Sigmoid colon (tissue), 7 donors: ENCODE data around the gene OTX1. TPM values are rescaled to one million over a fixed set of nuclear protein-coding genes. Genes with fewer than 3 reads are reported as not detected.

Experiments used
- DNase-seq: peaks from one replicate; pipeline ENCODE4 v3.0.0-alpha.2; 2019
- H3K27ac ChIP-seq, 4 donors: fragments of 200-600 bp; sonication (generic); one replicate each; pipeline ENCODE4 v1.5.1; 2016 to 2019; ENCODE audit warnings: mild to moderate bottlenecking in 1 of 4
- H3K27me3 ChIP-seq, 3 donors: fragments of 200-600 bp; sonication (generic); one replicate each; pipeline ENCODE4 v1.5.1; 2019; ENCODE audit warnings: mild to moderate bottlenecking in 1 of 3
- H3K36me3 ChIP-seq, 4 donors: fragments of 200-600 bp; sonication (generic); one replicate each; pipeline ENCODE4 v1.5.1; 2016 to 2019
- H3K4me1 ChIP-seq, 4 donors: fragments of 200-600 bp; sonication (generic); one replicate each; pipeline ENCODE4 v1.5.1; 2017 to 2019
- H3K4me3 ChIP-seq, 4 donors: fragments of 200-600 bp; sonication (generic); one replicate each; pipeline ENCODE4 v1.5.1; 2017 to 2019; ENCODE audit warnings: mild to moderate bottlenecking in 2 of 4, moderate library complexity in 1 of 4
- H3K9me3 ChIP-seq, 4 donors: fragments of 200-600 bp in 3 of 4; sonication (generic) in 3 of 4; one replicate each; pipeline versions ENCODE4 v1.5.1 to v1.6.1; 2013 to 2019
- EP300 ChIP-seq, 4 donors: sonication (generic); formaldehyde crosslinking; IDR thresholded peaks; one replicate each; pipeline ENCODE4 v1.6.1; 2017; ENCODE audit warnings: antibody characterized with exemption in 4 of 4
- POLR2A ChIP-seq, 2 donors: fragments of 450-650 bp; IDR thresholded peaks; one replicate each; pipeline ENCODE4 v1.6.1; 2016; ENCODE audit warnings: antibody characterized with exemption in 2 of 2, mild to moderate bottlenecking in 2 of 2, moderate library complexity in 2 of 2
- POLR2AphosphoS5 ChIP-seq, 4 donors: sonication (generic); formaldehyde crosslinking; IDR thresholded peaks; one replicate each; pipeline ENCODE4 v1.6.1; 2017; ENCODE audit warnings: antibody characterized with exemption in 4 of 4
- WGBS, 2 donors: extraction: QIAGEN DNeasy Blood & Tissue Kit; methylation state at CpG; one replicate each; pipeline ENCODE4 v1.1.7; 2013; 5-methylcytosine and 5-hydroxymethylcytosine counted together
- intact Hi-C: fragments of 100-400 bp; cut with DNase I; formaldehyde crosslinking; loops from one replicate; pipeline ENCODE4 v1.15.1; 2023
- polyA plus RNA-seq, 3 donors: library from polyadenylated mRNA; stranded (reverse); fragments of 200-250 nt; gene quantifications; one replicate each; pipeline ENCODE4 v1.2.3, GENCODE V29; 2013
- total RNA-seq, 4 donors: library from RNA; depleted of rRNA; stranded (reverse); fragments of >200 nt; gene quantifications; one replicate each; pipeline ENCODE4 v1.1.0, GENCODE V29; 2016
- TF ChIP-seq, protein P1 (sequence below), 4 experiments: fragments of 450-650 bp in 3 of 4; fragments of 200-600 bp in 1 of 4; IDR thresholded peaks; one replicate each; pipeline ENCODE4 v1.5.1; 2016 to 2019; ENCODE audit warnings: antibody characterized with exemption in 4 of 4, mild to moderate bottlenecking in 3 of 4, moderate library complexity in 2 of 4
- donor health status: healthy with polysubstance abuse.
- donor health status: Bipolar disorder and iron deficiency.
- donor health status: healthy.

OTX1 gene
- total and polyA plus RNA-seq, 7 donors = 0.54 TPM; not detected in 6

DNA sequence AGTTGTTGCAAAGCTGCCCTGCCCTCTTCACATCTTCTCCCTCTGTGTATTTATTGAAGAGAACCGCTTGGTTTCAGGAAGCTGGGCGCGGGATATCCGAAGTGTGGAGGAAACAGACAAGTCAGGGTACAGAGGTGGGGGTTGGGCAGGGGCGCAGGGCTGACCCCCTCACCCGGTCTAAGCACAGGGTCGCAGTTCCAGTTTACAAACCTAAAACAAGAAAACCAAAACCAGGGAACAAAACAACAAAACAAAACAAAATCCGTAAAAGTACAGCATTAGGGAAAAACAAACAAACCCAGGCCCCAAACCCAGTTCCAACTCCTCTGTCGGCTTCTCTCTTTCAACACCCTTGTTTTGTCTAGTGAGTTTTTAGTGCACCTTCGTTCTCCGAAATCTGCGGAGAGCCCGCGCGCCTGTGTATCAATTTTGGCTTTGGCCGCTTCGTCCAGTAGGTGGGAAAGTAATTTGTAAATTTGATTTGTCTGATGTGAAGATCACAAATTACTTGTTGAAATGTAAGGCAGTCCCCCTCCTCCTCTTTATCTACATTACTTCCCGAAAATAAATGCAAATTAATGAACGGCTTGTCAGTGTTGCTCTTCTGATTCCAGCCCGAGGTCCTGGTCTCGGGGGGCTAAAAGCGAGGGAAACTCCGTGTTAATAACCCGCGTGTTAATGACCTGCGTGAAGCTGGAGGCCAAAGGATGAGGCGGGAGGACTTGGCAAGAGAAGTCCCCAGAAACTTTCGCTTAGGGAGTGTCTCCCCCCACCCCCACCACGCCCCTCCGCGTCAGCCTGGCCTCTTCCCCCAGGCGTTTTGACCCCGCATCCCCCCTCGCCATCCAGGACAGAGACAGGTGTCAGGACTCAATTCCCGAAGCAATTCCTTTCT is 6.9 kb downstream of the OTX1 start:
- no peaks in the 10 kb centered on the region for H3K36me3 ChIP-seq
- no peak overlapping the region for H3K27ac ChIP-seq
- H3K27me3 ChIP-seq = peaks cover 86 to 100% (median 98%) of the 10 kb centered on the region in 3 donors
- peaks cover 0 to 62% (median 60%) of the 10 kb centered on the region in 4 donors for H3K4me1 ChIP-seq
- intact Hi-C loops = no loop called here
- 10 to 20% methylated on average over 35 of the region's 35 CpGs for WGBS, 2 donors
- TF ChIP-seq, protein P1, sequence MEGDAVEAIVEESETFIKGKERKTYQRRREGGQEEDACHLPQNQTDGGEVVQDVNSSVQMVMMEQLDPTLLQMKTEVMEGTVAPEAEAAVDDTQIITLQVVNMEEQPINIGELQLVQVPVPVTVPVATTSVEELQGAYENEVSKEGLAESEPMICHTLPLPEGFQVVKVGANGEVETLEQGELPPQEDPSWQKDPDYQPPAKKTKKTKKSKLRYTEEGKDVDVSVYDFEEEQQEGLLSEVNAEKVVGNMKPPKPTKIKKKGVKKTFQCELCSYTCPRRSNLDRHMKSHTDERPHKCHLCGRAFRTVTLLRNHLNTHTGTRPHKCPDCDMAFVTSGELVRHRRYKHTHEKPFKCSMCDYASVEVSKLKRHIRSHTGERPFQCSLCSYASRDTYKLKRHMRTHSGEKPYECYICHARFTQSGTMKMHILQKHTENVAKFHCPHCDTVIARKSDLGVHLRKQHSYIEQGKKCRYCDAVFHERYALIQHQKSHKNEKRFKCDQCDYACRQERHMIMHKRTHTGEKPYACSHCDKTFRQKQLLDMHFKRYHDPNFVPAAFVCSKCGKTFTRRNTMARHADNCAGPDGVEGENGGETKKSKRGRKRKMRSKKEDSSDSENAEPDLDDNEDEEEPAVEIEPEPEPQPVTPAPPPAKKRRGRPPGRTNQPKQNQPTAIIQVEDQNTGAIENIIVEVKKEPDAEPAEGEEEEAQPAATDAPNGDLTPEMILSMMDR (IDR thresholded peaks at IDR 0.05) = no peak
- TF ChIP-seq POLR2AphosphoS5 (IDR thresholded peaks at IDR 0.05) = peak in 2 of 4 donors; percentile 30 to 53
- H3K9me3 ChIP-seq = peaks cover 0 to 4% (median 2%) of the 10 kb centered on the region in 4 donors
- DNase-seq = no peak
- H3K4me3 ChIP-seq = no peak overlapping the region

DNA sequence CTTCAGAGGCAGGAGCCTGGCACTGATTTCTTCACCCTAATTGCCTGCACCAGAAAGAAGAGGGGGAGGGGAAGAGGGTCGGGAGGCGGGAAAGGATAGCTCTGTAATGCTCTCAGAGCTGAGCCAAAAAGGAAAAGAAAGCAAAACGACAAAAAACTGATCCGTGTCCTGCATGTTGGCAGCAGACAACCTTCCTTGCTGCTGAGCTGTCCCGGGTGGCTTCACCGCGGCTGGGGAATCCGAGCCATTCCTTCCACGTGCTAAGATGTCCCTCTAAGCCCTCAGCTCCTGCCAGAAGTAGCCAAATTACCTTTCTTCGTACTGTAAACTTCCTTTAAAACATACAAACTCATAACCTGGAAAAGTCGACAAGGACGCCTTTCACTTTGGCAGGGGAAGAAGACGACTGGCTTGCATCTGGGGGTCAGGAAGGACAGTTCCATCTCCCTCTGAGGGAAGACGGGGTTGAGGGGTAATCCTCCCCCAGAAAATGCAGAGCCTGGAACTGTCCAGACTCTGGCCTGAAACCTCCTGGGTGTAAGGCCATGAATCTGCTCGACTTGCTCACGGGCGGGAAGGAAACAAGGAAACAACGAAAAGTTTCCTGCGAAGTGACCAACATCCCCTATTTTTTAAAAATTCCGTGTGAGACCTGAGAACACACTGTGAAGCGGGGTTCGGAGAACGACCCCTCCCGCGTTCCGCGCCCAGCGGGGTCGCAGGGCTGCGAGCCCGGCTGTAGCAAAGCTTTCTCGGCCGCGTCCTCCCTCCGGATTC is 7.7 kb downstream of the OTX1 start:
- no peaks in the 10 kb centered on the region for H3K36me3 ChIP-seq
- peak; percentile 58 to 87 (median 72) for TF ChIP-seq POLR2AphosphoS5 (IDR thresholded peaks at IDR 0.05)
- no peak for TF ChIP-seq EP300 (IDR thresholded peaks at IDR 0.05)
- intact Hi-C loops = no loop called here
- peaks cover 0 to 62% (median 60%) of the 10 kb centered on the region in 4 donors for H3K4me1 ChIP-seq
- H3K9me3 ChIP-seq = peaks cover 0 to 4% (median 2%) of the 10 kb centered on the region in 4 donors
- H3K27ac ChIP-seq = no peak overlapping the region
- WGBS, 2 donors = 4 to 5% methylated on average over 35 of the region's 35 CpGs
- H3K4me3 ChIP-seq = peak overlapping the region in 1 of 4 donors; percentile 15
- no peak for DNase-seq
- peaks cover 79 to 100% (median 95%) of the 10 kb centered on the region in 3 donors for H3K27me3 ChIP-seq

DNA sequence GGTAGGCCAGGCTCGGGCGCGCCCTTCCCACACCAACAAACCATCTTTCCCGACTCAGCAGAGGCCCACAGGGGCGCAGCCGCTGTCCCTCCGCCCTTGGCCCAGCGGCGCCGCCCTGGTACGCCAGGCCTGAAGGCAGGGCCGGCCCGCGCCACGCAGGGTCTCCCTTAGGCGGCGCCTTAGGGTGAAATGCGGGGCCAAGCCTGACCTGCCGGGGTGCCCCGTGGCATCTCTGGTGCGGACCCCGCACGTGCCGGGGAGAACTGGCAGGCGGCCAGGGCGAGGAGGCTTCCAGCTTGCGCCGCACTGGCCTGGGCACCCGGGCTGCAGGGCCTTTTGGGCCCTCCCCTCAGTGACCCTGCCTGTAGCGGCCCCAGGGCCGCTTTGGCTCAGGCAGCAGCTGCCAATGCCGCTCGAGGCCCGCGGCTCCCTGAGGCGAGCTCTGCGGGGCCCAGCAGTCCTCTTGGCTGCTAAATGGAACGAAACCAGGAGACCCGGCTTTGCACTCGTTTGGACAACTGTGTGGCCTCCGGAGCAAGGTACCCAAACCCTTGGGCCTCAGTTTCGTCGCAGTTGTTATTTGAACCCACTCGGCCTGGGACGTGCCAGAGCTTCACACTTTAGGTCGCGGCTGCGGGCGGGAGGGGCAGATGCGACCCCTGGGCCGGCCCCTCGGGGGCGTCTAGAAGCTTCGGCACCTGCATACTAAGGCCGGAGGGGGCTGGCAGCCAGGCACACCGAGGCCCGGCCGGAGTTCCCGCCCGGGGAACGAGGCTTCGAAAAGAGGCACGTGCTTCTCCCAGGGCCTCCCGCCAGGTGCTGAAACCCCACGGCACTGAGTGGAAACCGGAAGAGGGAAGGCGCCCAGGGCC is 8.5 kb downstream of the OTX1 start:
- Histone ChIP-seq H3K27ac (no peak overlapping the region), H3K4me1 (peaks cover 0 to 55% (median 53%) of the 10 kb centered on the region in 4 donors), H3K36me3 (no peaks in the 10 kb centered on the region), H3K9me3 (peaks cover 0 to 4% (median 2%) of the 10 kb centered on the region in 4 donors), H3K4me3 (peak overlapping the region in 1 of 4 donors; percentile 15), H3K27me3 (peaks cover 75 to 100% (median 95%) of the 10 kb centered on the region in 3 donors)
- peak; percentile 61 for DNase-seq
- intact Hi-C loops = no loop called here
- WGBS, 2 donors = 4 to 6% methylated on average over 67 of the region's 67 CpGs
- TF ChIP-seq, protein P1 (IDR thresholded peaks at IDR 0.05) = no peak
- TF ChIP-seq POLR2A (IDR thresholded peaks at IDR 0.05) = no peak

DNA sequence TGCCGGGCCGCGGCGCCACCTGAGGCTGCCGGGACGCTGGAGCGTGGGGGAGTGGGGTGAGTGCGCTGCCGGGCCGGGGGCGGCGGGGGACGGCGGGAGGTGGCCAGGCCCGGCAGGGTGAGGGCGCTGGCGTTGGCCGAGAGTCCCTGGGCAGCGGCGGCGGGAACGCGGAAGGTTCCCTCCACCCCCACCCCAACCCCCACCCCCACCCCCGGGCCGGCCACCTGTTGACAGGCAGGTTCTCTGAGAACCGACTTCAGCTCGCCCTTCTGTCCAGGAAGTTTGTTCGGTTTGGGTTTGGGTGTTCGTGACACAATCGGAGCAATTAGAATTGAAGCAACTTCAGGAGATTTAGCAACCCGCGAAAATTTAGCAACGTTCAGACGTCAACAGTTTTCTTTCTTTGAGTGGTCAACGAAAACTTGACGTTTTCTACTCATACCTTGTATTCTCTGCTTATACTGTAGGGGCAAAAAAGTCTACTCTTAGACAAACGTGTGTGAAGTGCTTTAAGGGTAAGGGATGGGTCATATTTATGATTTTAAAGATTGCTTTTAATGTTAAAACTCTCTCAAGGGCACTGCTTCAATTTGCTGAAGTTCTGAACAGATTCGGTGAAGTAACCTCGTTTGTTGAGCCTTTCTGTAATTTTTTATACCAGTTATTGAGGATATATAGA is 9.3 kb downstream of the OTX1 start:
- H3K27ac ChIP-seq = no peak overlapping the region
- H3K9me3 ChIP-seq = peaks cover 0 to 4% (median 2%) of the 10 kb centered on the region in 4 donors
- DNase-seq = no peak
- no peaks in the 10 kb centered on the region for H3K36me3 ChIP-seq
- WGBS, 2 donors = 4% methylated on average over 39 of the region's 39 CpGs
- peak; percentile 31 to 83 (median 72) for TF ChIP-seq POLR2AphosphoS5 (IDR thresholded peaks at IDR 0.05)
- TF ChIP-seq, protein P1 (IDR thresholded peaks at IDR 0.05) = no peak
- H3K4me3 ChIP-seq = no peak overlapping the region
- H3K27me3 ChIP-seq = peaks cover 67 to 100% (median 90%) of the 10 kb centered on the region in 3 donors
- peaks cover 0 to 50% (median 48%) of the 10 kb centered on the region in 4 donors for H3K4me1 ChIP-seq
- intact Hi-C loops = no loop called here
